Fibroblast of lung (primary cell): ENCODE data around the gene TDRD7. TPM values are rescaled to one million over a fixed set of nuclear protein-coding genes. Genes with fewer than 3 reads are reported as not detected.

ENCODE experiments used
- DNase-seq, 2 donors: peaks; one replicate each; pipeline versions ENCODE4 v3.0.0 to v3.0.0-alpha.2; 2010; ENCODE audit warnings: low read depth in 2 of 2
- H2AFZ ChIP-seq: 2 replicates; pipeline ENCODE4 v1.5.1; 2012; ENCODE audit warnings: low read length, control low read depth, inconsistent platforms
- H3K27ac ChIP-seq: 2 replicates; pipeline ENCODE4 v1.5.1; 2011; ENCODE audit warnings: low read length, control low read depth; ENCODE audit not compliant: insufficient read depth
- H3K27me3 ChIP-seq: 2 replicates; pipeline ENCODE4 v1.5.1; 2011; ENCODE audit warnings: mild to moderate bottlenecking, low read length; ENCODE audit not compliant: control insufficient read depth, insufficient read depth
- H3K36me3 ChIP-seq: 2 replicates; pipeline ENCODE4 v1.5.1; 2011; ENCODE audit warnings: low read length; ENCODE audit not compliant: control insufficient read depth, insufficient read depth
- H3K4me1 ChIP-seq: 2 replicates; pipeline ENCODE4 v1.5.1; 2011; ENCODE audit warnings: low read length; ENCODE audit not compliant: control insufficient read depth, insufficient read depth; ENCODE audit errors: extremely low read depth
- H3K4me2 ChIP-seq: 2 replicates; pipeline ENCODE4 v1.5.1; 2011; ENCODE audit warnings: low read length, control low read depth; ENCODE audit not compliant: insufficient read depth; ENCODE audit errors: extremely low read depth
- H3K4me3 ChIP-seq, 4 experiments: fragments of 200-600 bp in 1 of 4; sonication (generic) in 1 of 4; replicated peaks in 1 of 4; 2 replicates each; pipeline ENCODE4 v1.5.1; 2011 to 2016; ENCODE audit warnings: low read length in 4 of 4, low read depth in 3 of 4, mild to moderate bottlenecking in 3 of 4, control low read depth in 2 of 4, inconsistent platforms in 1 of 4, mixed read lengths in 1 of 4; ENCODE audit not compliant: insufficient read depth in 1 of 4; ENCODE audit errors: control extremely low read depth in 1 of 4
- H3K79me2 ChIP-seq: 2 replicates; pipeline ENCODE4 v1.5.1; 2012; ENCODE audit warnings: mild to moderate bottlenecking, low read length, inconsistent platforms; ENCODE audit not compliant: control insufficient read depth, insufficient read depth
- H3K9ac ChIP-seq: 2 replicates; pipeline ENCODE4 v1.5.1; 2011; ENCODE audit warnings: mild to moderate bottlenecking, low read length, control low read depth; ENCODE audit not compliant: insufficient read depth
- H3K9me3 ChIP-seq: 2 replicates; pipeline ENCODE4 v1.5.1; 2012; ENCODE audit warnings: low read depth, low read length; ENCODE audit not compliant: control insufficient read depth, insufficient read depth
- H4K20me1 ChIP-seq: 2 replicates; pipeline ENCODE4 v1.5.1; 2011; ENCODE audit warnings: low read length; ENCODE audit not compliant: control insufficient read depth, insufficient read depth; ENCODE audit errors: extremely low read depth
- EZH2 ChIP-seq: IDR thresholded peaks from 2 replicates; pipeline ENCODE4 v1.5.1; 2012; ENCODE audit warnings: low read length, control low read depth, mild to moderate bottlenecking; ENCODE audit errors: missing control alignments
- polyA plus RNA-seq, 2 donors: library from polyadenylated mRNA; depleted of rRNA in 1 of 2; stranded (reverse) in 1 of 2; unstranded in 1 of 2; fragments of >200 nt; gene quantifications; 2 replicates each; pipeline ENCODE4 v1.2.1, GENCODE V29; 2011 to 2012; ENCODE audit warnings: missing spikeins in 1 of 2
- total RNA-seq: library from RNA; depleted of rRNA; stranded (reverse); fragments of >200 nt; gene quantifications from 2 replicates; pipeline ENCODE4 v1.2.1, GENCODE V29; 2014
- TF ChIP-seq, protein P1 (sequence below), 2 donors: IDR thresholded peaks in 1 of 2; conservative IDR thresholded peaks in 1 of 2; 1 replicate in 1 of 2; 2 replicates in 1 of 2; pipeline ENCODE4 v1.5.1; 2011 to 2012; ENCODE audit warnings: low read length in 2 of 2, control low read depth in 1 of 2, inconsistent platforms in 1 of 2, low read depth in 1 of 2, mild to moderate bottlenecking in 1 of 2

TDRD7 gene
- total and polyA plus RNA-seq, 2 donors (not counting 1 experiment from before 2014, with no cell fraction given): 9.8 to 14.7 TPM

DNA sequence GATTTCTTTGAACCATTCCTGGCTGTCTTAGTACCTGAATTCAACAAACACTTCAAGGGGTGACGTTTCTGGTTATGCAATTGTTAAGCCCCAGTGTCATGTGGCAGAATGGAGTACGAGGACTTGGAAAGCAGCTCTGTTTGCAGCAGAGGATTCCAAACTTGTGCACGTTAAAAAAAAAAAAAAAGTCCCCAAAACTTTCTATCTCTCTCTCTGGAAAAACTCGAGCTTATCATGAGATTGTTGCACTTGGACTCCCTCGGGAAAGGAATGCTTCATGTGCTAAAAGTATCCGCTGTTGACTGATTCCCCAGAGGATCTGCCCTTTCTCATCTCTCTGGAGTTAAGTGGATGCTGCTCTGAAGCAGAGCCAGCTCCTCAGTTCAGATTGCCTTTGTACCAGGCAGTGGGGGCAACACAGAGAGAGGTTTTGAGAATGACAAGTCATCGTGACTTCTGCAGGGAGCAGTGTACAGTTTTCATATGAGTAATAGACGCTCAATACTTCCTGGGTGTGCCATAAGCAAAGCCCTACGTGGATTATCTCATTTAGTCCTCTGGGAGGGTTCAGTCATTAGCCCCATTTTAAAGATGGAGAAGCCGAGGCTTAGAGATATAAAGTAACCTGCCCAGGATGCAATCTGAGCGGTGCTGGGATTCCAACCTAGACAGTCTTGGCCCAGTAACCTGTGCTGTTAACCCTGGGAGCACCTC is 117.6 kb downstream of the TDRD7 start:
- Histone ChIP-seq H3K79me2 (no peaks in the 10 kb centered on the region), H3K27me3 (no peaks in the 10 kb centered on the region), H3K9ac (no peak overlapping the region), H4K20me1 (no peaks in the 10 kb centered on the region), H3K4me3 (no peak overlapping the region), H3K4me1 (no peaks in the 10 kb centered on the region), H3K27ac (no peak overlapping the region), H2AFZ (no peak overlapping the region), H3K36me3 (no peaks in the 10 kb centered on the region), H3K4me2 (no peak overlapping the region), H3K9me3 (no peaks in the 10 kb centered on the region)
- no peak for TF ChIP-seq EZH2
- TF ChIP-seq, protein P1, sequence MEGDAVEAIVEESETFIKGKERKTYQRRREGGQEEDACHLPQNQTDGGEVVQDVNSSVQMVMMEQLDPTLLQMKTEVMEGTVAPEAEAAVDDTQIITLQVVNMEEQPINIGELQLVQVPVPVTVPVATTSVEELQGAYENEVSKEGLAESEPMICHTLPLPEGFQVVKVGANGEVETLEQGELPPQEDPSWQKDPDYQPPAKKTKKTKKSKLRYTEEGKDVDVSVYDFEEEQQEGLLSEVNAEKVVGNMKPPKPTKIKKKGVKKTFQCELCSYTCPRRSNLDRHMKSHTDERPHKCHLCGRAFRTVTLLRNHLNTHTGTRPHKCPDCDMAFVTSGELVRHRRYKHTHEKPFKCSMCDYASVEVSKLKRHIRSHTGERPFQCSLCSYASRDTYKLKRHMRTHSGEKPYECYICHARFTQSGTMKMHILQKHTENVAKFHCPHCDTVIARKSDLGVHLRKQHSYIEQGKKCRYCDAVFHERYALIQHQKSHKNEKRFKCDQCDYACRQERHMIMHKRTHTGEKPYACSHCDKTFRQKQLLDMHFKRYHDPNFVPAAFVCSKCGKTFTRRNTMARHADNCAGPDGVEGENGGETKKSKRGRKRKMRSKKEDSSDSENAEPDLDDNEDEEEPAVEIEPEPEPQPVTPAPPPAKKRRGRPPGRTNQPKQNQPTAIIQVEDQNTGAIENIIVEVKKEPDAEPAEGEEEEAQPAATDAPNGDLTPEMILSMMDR (conservative IDR thresholded peaks at IDR 0.05 in 1 of 2, IDR thresholded peaks at IDR 0.05 in 1 of 2; ENCODE audit: low read depth in 1 of 2, low read length in 2 of 2): no peak
- peak in 1 of 2 donors; percentile 5 for DNase-seq

DNA sequence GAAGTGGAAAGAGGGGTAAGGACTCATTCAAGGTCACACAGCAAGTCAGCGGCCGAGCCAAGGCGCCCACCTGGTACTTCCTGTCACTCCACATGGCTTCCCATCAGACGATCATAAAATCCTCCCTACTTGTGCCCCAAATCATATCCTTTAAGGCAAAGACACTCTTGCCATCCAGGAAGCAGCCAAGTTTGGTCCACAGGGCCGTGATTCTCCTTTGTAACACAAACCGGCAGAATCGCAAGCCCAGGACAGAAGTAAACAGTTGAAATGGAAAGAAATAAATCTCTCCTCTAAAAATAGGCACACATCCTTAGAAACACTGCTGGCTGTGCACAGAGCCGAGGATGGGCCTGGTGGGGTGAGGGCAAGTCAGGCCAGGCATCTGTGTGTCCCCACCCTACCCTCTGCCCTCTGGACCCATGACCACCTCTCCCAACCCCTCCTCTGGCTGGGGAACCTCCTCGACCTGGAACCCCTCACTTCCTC is 120.0 kb downstream of the TDRD7 start:
- DNase-seq: no peak
- TF ChIP-seq EZH2: no peak
- TF ChIP-seq, protein P1 (conservative IDR thresholded peaks at IDR 0.05 in 1 of 2, IDR thresholded peaks at IDR 0.05 in 1 of 2; ENCODE audit: low read depth in 1 of 2, low read length in 2 of 2): no peak
- Histone ChIP-seq H3K4me1 (no peaks in the 10 kb centered on the region), H3K4me3 (no peak overlapping the region), H2AFZ (no peak overlapping the region), H3K27ac (no peak overlapping the region), H3K36me3 (no peaks in the 10 kb centered on the region), H3K9me3 (no peaks in the 10 kb centered on the region), H3K27me3 (no peaks in the 10 kb centered on the region), H4K20me1 (no peaks in the 10 kb centered on the region), H3K4me2 (peak overlapping the region; percentile 29), H3K79me2 (no peaks in the 10 kb centered on the region), H3K9ac (no peak overlapping the region)

DNA sequence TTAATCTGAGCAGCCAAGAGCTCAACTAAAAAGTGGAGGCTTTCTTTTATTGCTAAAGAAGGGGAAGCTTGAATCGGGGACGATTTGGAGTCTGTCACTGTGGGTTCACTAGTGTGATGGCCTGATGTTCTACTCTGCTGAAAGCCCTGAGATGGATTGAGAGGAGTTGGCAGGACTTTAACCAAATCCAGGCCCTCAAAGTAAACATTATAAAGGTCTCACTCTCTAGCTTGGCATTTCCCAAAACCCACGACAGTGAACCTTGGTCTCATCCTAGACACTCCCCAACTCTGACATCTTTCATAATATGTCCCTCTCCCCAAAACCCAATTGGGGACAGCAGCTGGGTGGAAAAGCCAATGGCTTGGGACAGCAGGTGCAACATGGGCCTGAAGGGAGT is 122.3 kb downstream of the TDRD7 start:
- Histone ChIP-seq H2AFZ (no peak overlapping the region), H3K79me2 (no peaks in the 10 kb centered on the region), H3K9me3 (no peaks in the 10 kb centered on the region), H3K4me1 (no peaks in the 10 kb centered on the region), H3K9ac (no peak overlapping the region), H3K27me3 (no peaks in the 10 kb centered on the region), H4K20me1 (no peaks in the 10 kb centered on the region), H3K4me2 (no peak overlapping the region), H3K36me3 (no peaks in the 10 kb centered on the region), H3K4me3 (no peak overlapping the region), H3K27ac (no peak overlapping the region)
- DNase-seq: no peak
- TF ChIP-seq EZH2: no peak
